Activated CD4-positive, alpha-beta T cell treated with anti-CD3 and anti-CD28 coated beads for 24 hours (primary cell): ENCODE results near the gene SALL4.
"Not testable (repeated sequence)": the region's sequence is repeated elsewhere in the genome, so short reads cannot be mapped to it uniquely, and the experiment has no call there.

Experiments
- DNase-seq, 2 donors: peaks; one replicate each; pipeline ENCODE4 v3.0.0-alpha.2; 2020; ENCODE audit warnings: low read depth in 2 of 2

Gene SALL4

GRCh38 chr20:51802170-51802751 is at the start of gene SALL4:
TSS of gene SALL4 (minus strand) at chr20:51802521. CDS start at chr20:51802408, 113 bp downstream.
- no peak for DNase-seq

- DNase-seq: no peak
These were observed 46.0 kb upstream of the SALL4 start for GRCh38 chr20:51848346-51848745.

DNA sequence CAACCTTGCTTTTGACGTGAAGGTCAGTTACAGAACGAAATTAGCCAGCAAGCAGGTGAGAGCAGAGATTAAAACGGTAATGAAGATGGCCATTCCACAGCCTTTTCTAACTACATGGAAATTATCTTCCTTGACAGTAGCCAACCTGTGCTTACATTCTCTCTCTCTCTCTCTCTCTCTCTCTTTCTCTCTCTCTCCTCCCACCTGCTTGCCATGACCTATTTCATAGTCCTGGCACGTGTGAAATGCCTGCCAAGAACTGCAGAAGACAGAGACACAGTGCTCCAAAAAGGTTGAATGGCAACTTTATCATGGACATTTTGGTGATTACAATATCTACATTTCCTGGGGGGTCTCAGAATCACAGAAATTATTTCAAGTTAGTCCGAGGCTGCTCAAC is 38.5 kb upstream of the SALL4 start:
- no peak for DNase-seq

GRCh38 chr20:51837876-51838420 is 35.6 kb upstream of the SALL4 start:
- DNase-seq: no peak

DNA sequence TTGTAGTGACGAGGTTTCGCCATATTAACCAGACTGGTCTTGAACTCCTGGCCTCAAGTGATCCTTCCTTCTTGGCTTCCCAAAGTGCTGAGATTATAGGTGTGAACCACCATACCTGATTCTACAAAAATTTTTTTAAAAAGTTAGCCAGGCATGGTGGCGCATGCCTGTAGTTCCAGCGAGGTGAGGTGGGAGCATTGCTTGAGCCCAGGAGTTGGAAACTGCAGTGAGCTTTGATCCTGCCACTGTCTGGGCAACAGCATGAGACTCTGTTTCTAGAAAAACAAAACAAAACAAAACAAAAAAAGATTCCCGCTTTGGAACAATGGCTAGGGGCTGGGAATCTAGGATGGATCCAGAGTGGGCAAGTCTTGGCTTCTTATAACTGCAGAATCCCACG is 35.1 kb upstream of the SALL4 start:
- no peak for DNase-seq

- no peak for DNase-seq
These were observed 31.0 kb upstream of the SALL4 start for GRCh38 chr20:51833326-51833725.

DNA sequence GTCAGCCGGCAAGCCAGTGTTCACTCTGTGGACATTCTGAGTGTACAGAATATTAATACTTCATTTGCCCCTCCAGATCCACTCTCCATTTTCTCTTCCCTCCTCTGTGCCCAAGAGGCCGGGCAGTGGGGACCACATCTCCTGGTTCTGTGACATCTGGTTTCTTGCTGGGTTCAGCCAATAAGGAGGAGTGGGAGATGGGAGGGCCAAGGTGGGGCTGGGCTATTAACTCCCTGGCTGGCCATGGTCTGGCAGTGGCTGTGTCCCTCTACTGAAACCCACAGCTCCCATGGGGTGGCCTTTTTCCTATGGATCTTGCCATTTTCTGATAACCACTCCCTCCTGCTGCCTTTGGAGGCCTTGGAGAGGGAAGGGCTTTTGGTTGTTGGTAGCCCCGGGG is 30.0 kb upstream of the SALL4 start:
- no peak for DNase-seq

DNA sequence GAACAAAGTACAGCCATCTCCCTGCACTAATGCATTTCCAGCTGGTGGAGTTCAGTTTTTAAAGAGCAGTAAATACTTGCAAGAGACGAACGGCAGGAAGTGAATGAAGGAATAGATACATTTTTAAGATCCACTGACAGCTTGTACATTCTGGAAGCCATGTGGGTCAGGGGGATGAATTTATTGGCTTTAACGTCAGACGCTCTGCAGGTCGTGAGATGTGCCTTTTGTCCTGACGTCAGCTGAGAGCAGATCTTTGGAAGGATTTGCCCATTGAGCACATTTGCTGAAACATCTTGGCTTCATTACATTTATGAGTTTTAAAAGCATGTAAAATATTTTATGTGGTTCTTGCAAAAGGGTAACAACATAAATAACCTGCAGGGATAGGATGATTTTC is 29.5 kb upstream of the SALL4 start:
- no peak for DNase-seq

- DNase-seq: no peak
These were observed 28.2 kb upstream of the SALL4 start for GRCh38 chr20:51830538-51830937.

DNA sequence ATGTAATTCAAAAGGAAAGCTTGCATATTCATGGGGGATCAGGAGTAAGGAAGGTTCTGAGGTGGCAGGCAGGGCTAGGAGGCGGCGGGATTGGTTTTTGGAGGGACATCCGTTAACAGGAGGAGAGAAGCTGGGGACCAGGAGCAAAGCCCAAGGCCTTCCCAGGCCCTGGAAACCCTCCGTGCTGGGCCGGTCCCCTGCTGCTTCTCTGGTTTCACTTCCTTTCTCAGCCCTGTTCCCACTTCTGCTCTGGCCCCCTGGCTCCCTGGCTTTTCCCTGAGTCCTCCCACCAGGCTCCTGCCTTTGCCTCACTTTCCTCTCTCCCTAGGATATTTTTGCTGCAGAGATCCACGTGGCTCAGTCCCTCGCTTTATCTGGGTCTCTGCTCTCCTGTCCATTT is 26.4 kb upstream of the SALL4 start:
- DNase-seq: no peak

- DNase-seq: no peak
These were observed 24.1 kb upstream of the SALL4 start for GRCh38 chr20:51826372-51826771.

DNA sequence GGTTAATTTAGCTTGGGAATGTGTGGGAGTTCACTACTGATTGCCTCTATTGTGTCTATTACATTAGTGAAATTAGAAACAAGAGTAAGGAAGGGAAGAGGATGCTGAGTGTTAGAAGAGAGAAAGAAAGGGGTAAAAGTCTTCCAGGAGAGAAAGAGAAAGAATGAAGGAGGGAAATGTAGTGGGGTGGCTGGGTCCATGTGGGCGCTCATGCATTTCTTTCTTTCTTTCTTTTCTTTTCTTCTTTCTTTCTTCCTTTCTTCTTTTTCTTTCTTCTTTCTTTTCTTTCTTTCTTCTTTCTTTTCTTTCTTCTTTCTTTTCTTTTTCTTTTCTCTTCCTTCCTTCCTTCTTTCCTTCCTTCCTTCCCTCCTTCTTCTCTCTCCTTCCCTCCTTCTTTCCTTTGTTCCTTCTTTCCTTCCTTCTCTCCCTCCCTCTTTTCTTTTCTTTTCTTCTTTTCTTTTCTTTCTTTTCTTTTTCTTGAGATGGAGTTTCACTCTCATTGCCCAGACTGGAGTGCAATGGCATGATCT is 16.2 kb upstream of the SALL4 start:
- no peak for DNase-seq

- DNase-seq: not testable (repeated sequence)
These were observed 14.5 kb upstream of the SALL4 start for GRCh38 chr20:51816856-51817255.

GRCh38 chr20:51815383-51816076 is 13.2 kb upstream of the SALL4 start:
- DNase-seq: no peak

- no peak for DNase-seq
These were observed 10.5 kb upstream of the SALL4 start for GRCh38 chr20:51812861-51813260.

DNA sequence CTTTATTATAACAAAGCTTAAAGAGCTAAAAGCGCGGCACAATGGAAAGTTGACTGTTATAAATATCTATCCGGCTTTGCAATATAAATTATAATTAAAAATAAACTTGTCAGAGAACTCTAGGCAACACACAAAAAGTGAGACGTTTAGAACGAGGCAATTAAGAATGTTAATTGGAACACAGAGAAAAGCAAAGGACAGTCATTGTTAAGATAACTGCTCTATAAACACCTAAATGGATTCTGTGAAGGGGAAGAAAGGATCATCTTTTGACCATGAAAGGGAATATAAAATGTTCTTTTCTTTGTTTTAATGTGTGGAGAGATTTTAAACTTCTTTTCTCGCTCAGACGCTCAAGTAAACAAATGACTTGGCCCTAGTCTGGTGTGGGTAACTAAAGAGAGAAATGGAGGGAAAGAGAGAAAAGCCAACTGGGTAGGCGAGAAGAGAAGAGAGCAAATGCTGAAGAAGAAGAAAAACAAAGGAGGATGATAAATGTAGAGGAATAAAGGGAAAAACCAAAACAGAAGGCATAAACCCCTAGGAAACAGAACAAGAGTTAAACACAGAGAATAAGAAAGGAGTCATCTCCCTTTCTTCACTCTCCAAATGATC is 9.3 kb upstream of the SALL4 start:
- DNase-seq: no peak

DNA sequence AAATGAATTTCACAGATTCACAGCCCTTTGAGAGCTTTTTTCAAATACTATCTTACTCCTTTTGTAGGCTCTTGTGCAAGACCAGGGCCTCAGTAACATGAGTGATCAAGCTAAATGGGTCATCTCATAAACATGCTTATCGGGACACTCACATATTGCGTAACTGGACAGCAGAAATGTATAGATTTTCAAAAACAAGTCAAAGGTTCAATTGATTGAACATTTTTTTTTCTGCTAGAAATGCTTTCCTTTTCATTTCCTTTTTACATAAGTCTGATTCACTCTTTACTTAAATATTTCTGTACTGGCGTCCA is 8.7 kb upstream of the SALL4 start:
- DNase-seq: no peak

DNA sequence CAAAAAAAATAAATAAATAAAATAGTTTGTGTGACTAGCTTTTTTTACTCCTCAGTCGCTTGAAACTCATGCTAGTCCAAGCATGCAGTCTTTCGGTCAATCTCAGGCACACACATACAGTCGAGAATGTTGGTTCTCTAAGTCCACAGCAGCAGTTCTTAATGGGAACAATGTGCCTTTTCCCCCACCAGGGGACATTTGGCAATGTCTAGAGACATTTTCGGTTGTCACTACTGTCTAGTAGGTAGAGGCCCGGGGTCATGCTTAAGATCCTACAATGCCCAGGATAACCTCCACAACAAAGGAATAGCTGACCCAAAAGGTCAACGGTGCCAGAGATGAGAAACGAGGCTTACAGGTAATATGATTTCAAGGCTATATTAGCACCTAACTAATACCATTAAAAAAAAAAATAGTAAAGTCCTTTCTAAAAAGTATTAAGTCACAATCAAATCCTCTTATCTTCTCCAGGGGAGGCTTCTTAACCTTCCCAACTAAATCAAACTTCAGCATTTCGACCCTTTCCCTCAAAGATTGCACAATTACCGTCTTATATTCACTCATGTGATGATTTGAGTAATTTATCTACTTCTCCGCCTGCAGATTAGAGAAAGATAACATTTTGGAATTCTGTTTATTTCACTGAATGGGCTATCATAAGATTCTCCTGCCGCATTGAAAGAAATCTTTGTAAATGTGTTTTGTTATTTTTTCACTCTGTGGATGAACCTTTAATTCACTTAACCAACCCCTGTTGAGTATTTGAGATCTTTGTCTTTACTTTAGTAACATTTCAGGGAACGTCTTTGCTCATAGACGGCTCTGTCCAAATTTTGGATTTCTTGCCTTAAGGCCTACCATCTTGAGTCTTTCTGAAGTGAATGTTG is 8.1 kb upstream of the SALL4 start:
- no peak for DNase-seq

DNA sequence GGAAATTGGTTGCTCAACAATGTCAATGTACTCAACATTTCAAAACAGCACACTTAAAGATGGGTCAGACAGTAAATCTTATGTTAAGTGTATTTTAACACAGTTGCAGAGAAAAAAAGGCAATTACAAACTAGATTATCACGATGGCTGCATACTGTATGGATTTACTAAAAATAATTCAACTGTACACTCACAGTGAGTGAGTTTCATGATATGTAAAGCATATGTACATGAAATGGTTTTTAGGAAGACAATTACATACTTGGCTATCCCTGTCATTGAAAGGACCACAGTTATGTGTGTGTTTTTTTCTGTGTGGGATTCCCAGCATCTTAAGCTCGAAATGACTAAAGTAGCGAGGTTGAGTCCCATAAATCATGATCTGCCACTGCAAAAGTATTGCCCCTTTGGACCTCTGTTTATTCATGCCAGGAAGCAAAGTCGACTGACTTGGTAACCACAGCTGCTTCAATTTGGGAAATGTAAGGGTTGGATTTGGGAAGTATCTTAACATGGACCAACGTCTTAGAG is 5.5 kb upstream of the SALL4 start:
- no peak for DNase-seq

DNA sequence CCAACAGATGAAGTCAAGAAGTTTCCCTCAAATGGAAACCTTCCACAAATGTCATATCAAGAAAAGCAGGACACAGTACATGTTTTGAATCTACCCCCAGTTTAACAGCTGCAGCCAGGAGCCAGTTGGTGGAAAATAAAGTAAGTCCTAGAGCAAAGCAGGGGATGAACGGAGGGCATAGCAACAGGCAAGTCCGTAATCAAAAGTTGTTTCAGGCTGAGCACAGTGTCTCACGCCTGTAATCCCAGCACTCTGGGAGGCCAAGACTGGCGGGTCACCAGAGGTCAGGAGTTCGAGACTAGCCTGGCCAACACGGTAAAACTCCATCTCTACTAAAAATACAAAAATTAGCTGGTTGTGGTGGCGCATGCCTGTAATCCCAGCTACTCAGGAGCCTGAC is 2.4 kb upstream of the SALL4 start:
- no peak for DNase-seq

- DNase-seq: no peak
These were observed 980 bp upstream of the SALL4 start for GRCh38 chr20:51803148-51803854.
